ENCODE measurements around the gene RNGTT. TPM values are rescaled to one million over a fixed set of nuclear protein-coding genes. Genes with fewer than 3 reads are reported as not detected.
"Not testable (repeated sequence)": the region's sequence is repeated elsewhere in the genome, so short reads cannot be mapped to it uniquely, and the experiment has no call there.

Gene RNGTT
- total RNA-seq, 2 experiments from 2014 or later, result 20.4 to 23.5 TPM

DNA sequence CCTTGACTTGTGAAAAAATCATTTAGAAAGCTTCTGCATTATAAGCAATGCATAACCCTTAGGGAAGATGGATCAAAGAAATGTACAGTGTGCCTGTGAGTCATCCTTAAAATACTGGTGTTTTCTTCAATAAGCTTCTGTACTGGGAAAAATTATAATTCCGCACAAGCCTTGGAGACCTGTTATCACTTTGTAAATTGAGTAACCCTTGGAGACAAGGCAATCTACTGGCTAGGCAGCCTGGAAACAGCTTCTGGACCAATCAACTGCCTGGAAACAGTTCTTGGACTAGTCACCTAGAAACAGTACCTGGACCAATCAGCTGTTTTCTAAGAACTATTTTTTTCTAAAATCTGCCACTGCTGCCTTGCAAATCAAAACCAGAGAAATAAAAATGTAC is 25.8 kb upstream of the RNGTT start:
- POLR2A ChIA-PET, result interaction anchor here (0.6 to 1.3 kb wide), 2 partner anchors 90 to 91 kb away, joined by 3 to 4 read pairs; partner anchors contain the start of gene PNRC1
- CTCF ChIA-PET, result no interaction called here
- H3K4me1 Mint-ChIP-seq (ENCODE audit: low read depth), result no peaks in the 10 kb centered on the region
- no peaks in the 10 kb centered on the region for H3K36me3 Mint-ChIP-seq (ENCODE audit: low read depth)
- DNase-seq, result no peak
- no peak for ATAC-seq
- no peak overlapping the region for H3K4me3 Mint-ChIP-seq
- H3K27me3 Mint-ChIP-seq (ENCODE audit: low read depth), result no peaks in the 10 kb centered on the region
- H3K27ac Mint-ChIP-seq, result no peak overlapping the region
- H3K9me3 Mint-ChIP-seq (ENCODE audit: insufficient read depth), result no peaks in the 10 kb centered on the region

DNA sequence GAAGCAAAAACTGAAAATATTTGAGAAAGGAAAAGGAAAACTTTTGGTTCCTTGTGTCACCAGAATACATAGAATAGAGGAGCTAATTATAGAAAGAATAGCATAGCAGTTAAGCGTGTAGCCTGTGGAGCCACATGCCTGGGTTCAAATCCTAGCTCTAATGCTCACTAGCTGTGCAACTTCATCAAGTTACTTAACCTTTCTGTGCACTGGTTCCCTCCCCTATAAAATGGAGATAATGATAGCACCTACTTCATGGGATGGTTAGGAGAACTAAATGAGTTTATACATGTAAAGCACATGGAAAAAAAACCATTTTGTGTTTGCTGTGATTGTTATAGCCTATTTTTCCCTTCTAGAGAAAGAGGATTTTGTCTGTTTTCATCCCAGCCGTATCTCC is 24.5 kb upstream of the RNGTT start:
- Mint-ChIP-seq H3K9me3 (ENCODE audit: insufficient read depth) (no peaks in the 10 kb centered on the region), H3K36me3 (ENCODE audit: low read depth) (no peaks in the 10 kb centered on the region), H3K4me3 (no peak overlapping the region), H3K27ac (no peak overlapping the region), H3K27me3 (ENCODE audit: low read depth) (no peaks in the 10 kb centered on the region), H3K4me1 (ENCODE audit: low read depth) (no peaks in the 10 kb centered on the region)
- ChIA-PET CTCF (interaction anchor here (1.3 kb wide), 1 partner anchor 92 kb away, joined by 5 read pairs; no protein-coding TSS in a partner anchor), POLR2A (interaction anchor here (1.3 kb wide), 1 partner anchor 93 kb away, joined by 5 read pairs; the partner anchor contains the start of gene PNRC1)
- DNase-seq (no peak), ATAC-seq (no peak)

DNA sequence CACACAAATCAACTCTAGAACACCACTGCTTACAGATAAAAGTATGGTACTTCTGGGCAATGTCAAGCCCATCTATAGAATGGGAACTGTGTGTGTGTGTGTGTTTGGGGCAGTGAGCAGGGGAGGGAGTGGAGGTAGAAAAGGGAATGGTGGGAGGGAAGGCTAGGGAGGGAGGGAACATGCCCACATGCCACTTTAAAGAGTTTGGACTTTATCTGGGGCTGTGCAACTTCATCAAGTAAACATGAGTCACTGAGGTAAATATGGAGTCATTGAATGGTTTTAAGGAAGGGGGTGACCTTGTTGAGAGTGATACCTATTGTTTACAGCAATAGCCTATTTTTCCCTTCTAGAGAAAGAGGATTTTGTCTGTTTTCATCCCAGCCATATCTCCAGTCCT is 22.5 kb upstream of the RNGTT start:
- H3K4me3 Mint-ChIP-seq, result no peak overlapping the region
- ChIA-PET CTCF (no interaction called here), POLR2A (no interaction called here)
- DNase-seq (no peak), ATAC-seq (no peak)
- no peaks in the 10 kb centered on the region for H3K9me3 Mint-ChIP-seq (ENCODE audit: insufficient read depth)
- peaks cover 3% of the 10 kb centered on the region for H3K27me3 Mint-ChIP-seq (ENCODE audit: low read depth)
- no peaks in the 10 kb centered on the region for H3K36me3 Mint-ChIP-seq (ENCODE audit: low read depth)
- no peak overlapping the region for H3K27ac Mint-ChIP-seq
- peaks cover 2% of the 10 kb centered on the region for H3K4me1 Mint-ChIP-seq (ENCODE audit: low read depth)

DNA sequence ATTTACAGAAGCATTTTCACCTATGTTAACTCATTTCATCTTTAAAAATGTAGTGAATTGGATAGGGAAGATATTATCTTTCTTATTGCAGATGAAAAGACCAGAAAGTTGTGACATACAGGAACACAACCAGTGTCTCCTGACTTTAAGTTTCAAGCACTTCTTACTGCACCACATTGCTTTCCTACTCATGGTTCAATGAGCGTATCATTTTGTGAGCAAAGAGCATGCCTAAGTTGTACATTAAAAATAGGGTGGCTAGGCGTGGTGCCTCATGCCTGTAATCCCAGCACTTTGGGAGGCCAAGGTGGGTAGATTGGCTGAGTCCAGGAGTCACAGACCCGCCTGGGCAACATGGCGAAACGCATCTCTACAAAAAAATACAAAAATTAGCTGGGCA is 21.2 kb upstream of the RNGTT start:
- Mint-ChIP-seq H3K4me1 (ENCODE audit: low read depth) (peaks cover 2% of the 10 kb centered on the region), H3K27me3 (ENCODE audit: low read depth) (peaks cover 8% of the 10 kb centered on the region), H3K27ac (no peak overlapping the region), H3K9me3 (ENCODE audit: insufficient read depth) (no peaks in the 10 kb centered on the region), H3K4me3 (no peak overlapping the region), H3K36me3 (ENCODE audit: low read depth) (no peaks in the 10 kb centered on the region)
- CTCF ChIA-PET, result interaction anchor here (0.9 to 3.4 kb wide), 11 partner anchors 8 to 391 kb away, joined by 3 to 53 read pairs (median 5); partner anchors contain the start of genes PM20D2, PNRC1 and RNGTT
- no peak for ATAC-seq
- DNase-seq, result no peak
- POLR2A ChIA-PET, result interaction anchor here (0.7 to 2.7 kb wide), 2 partner anchors 95 to 204 kb away, joined by 3 to 27 read pairs; partner anchors contain the start of gene PNRC1

DNA sequence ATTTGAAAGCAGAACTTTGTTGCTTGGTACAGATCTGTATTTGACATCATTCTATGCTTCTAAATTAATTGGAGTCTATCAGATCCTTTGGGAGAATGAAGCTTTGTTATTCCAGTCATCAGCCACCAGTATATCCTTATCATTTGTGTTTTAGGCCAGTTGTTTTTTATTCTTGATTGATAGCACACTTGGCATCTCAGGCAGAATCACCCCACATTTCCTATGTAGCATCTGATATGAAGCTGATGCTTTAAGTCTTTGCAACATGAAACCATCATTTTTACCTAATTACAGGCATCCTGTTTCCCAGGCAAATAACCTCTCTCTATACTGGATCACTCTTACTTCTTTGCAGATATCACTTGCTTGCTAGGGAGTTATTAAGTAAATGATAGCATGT is 20.7 kb upstream of the RNGTT start:
- peaks cover 9% of the 10 kb centered on the region for H3K27me3 Mint-ChIP-seq (ENCODE audit: low read depth)
- H3K27ac Mint-ChIP-seq, result no peak overlapping the region
- ATAC-seq (no peak), DNase-seq (no peak)
- no peak overlapping the region for H3K4me3 Mint-ChIP-seq
- peaks cover 2% of the 10 kb centered on the region for H3K4me1 Mint-ChIP-seq (ENCODE audit: low read depth)
- no peaks in the 10 kb centered on the region for H3K9me3 Mint-ChIP-seq (ENCODE audit: insufficient read depth)
- CTCF ChIA-PET, result interaction anchor here (0.8 to 3.4 kb wide), 19 partner anchors 9 to 655 kb away, joined by 3 to 53 read pairs (median 10); partner anchors contain the start of genes PM20D2, PNRC1 and RNGTT
- no peaks in the 10 kb centered on the region for H3K36me3 Mint-ChIP-seq (ENCODE audit: low read depth)
- POLR2A ChIA-PET, result interaction anchor here (2.7 kb wide), 1 partner anchor 96 kb away, joined by 27 read pairs; the partner anchor contains the start of gene PNRC1

DNA sequence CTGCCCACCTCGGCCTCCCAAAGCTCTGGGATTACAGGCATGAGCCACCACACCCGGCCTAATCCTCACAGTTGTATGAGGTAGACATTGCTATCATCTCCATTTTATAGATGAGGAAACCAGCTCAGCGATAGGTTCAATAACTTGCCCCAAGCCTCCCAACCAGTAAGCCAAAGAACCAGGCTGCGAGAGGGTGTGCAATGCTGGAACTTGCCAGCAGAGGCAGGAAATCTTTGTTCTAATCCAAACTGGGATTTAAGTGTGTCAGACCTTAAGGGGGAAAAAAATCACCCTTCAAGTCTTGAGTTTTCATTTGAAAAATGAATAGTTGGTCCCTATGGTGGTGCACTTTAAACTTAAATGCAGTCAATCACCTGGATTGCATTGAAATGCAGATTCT is 20.1 kb upstream of the RNGTT start:
- CTCF ChIA-PET, result interaction anchor here (0.8 to 3.4 kb wide), 37 partner anchors 8 to 656 kb away, joined by 3 to 53 read pairs (median 5); partner anchors contain the start of genes PM20D2, PNRC1, RNGTT and SRSF12
- Mint-ChIP-seq H3K4me3 (no peak overlapping the region), H3K36me3 (ENCODE audit: low read depth) (no peaks in the 10 kb centered on the region), H3K27ac (no peak overlapping the region), H3K4me1 (ENCODE audit: low read depth) (peaks cover 2% of the 10 kb centered on the region), H3K9me3 (ENCODE audit: insufficient read depth) (no peaks in the 10 kb centered on the region), H3K27me3 (ENCODE audit: low read depth) (peaks cover 9% of the 10 kb centered on the region)
- POLR2A ChIA-PET, result interaction anchor here (2.7 kb wide), 1 partner anchor 96 kb away, joined by 27 read pairs; the partner anchor contains the start of gene PNRC1
- no peak for ATAC-seq
- DNase-seq, result peak; percentile 32

DNA sequence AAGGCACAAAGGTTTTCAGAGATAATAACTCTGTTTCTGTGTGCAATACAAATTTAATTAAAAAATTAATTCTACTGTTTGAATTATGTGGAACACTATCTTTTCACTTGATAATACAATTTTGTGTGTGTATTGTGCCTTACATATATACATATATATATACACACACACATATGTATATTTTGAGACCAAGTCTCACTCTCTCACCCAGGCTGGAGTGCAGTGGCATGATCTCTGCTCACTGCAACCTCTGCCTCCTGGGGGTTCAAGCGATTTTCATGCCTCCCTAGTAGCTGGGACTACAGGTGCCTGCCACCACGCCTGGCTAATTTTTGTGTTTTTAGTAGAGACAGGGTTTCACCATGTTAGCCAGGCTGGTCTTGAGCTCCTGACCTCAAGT is 19.7 kb upstream of the RNGTT start:
- H3K27ac Mint-ChIP-seq; H3K9me3 Mint-ChIP-seq (ENCODE audit: insufficient read depth); ATAC-seq; H3K4me1 Mint-ChIP-seq (ENCODE audit: low read depth); H3K36me3 Mint-ChIP-seq (ENCODE audit: low read depth); H3K27me3 Mint-ChIP-seq (ENCODE audit: low read depth); DNase-seq; H3K4me3 Mint-ChIP-seq: not testable (repeated sequence)
- POLR2A ChIA-PET, result interaction anchor here (2.7 kb wide), 1 partner anchor 97 kb away, joined by 27 read pairs; the partner anchor contains the start of gene PNRC1
- CTCF ChIA-PET, result interaction anchor here (0.8 to 3.4 kb wide), 47 partner anchors 8 to 626 kb away, joined by 3 to 53 read pairs (median 5); partner anchors contain the start of genes ANKRD6, PM20D2, PNRC1 and RNGTT

DNA sequence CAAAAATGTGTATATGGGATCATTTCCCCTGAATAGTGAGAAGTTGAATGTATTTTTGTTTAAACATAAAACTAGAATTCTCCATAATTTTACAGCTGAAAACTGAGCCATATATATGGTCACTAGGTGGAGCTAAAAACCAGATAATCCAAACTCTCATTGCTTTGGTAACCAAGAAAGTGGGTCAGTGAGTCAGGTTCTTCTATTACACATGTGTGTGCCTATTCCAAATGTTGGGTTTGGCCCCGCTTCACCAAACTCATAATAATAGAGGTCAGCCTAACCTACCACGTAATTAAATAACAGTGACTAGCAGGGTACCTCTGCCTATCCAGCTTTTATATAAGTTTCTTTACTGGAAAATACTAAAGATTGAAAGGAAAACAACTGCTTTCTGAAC is 19.3 kb upstream of the RNGTT start:
- Mint-ChIP-seq H3K4me3 (no peak overlapping the region), H3K27ac (no peak overlapping the region), H3K4me1 (ENCODE audit: low read depth) (peaks cover 2% of the 10 kb centered on the region), H3K27me3 (ENCODE audit: low read depth) (peaks cover 9% of the 10 kb centered on the region), H3K36me3 (ENCODE audit: low read depth) (no peaks in the 10 kb centered on the region), H3K9me3 (ENCODE audit: insufficient read depth) (no peaks in the 10 kb centered on the region)
- POLR2A ChIA-PET, result interaction anchor here (0.7 to 2.7 kb wide), 2 partner anchors 90 to 97 kb away, joined by 3 to 27 read pairs; partner anchors contain the start of gene PNRC1
- CTCF ChIA-PET, result interaction anchor here (0.8 to 3.4 kb wide), 51 partner anchors 9 to 627 kb away, joined by 3 to 53 read pairs (median 5); partner anchors contain the start of genes ANKRD6, PM20D2, PNRC1 and RNGTT
- ATAC-seq (peak; percentile 74), DNase-seq (no peak)

DNA sequence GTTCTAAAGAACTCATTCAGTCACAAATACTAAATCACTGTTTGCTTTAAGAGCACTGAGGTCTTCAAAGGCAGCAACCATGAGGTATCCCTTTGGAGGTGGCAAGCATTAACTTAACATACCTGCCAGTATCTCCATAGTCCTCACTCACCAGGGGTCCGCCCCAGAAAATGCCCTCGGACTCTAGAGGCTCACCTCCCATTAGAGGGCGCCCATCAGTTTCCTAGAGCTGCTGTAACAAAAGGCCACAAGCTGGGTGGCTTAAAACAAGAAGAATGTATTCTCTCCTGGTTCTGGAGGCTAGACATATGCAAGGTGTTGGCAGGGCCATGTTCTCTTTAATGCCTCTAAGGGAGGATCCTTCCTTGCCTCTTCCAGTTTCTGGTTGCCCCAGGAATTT is 12.0 kb upstream of the RNGTT start:
- ChIA-PET POLR2A (interaction anchor here (1.4 kb wide), 1 partner anchor 12 kb away, joined by 4 read pairs; the partner anchor contains the start of gene RNGTT), CTCF (no interaction called here)

DNA sequence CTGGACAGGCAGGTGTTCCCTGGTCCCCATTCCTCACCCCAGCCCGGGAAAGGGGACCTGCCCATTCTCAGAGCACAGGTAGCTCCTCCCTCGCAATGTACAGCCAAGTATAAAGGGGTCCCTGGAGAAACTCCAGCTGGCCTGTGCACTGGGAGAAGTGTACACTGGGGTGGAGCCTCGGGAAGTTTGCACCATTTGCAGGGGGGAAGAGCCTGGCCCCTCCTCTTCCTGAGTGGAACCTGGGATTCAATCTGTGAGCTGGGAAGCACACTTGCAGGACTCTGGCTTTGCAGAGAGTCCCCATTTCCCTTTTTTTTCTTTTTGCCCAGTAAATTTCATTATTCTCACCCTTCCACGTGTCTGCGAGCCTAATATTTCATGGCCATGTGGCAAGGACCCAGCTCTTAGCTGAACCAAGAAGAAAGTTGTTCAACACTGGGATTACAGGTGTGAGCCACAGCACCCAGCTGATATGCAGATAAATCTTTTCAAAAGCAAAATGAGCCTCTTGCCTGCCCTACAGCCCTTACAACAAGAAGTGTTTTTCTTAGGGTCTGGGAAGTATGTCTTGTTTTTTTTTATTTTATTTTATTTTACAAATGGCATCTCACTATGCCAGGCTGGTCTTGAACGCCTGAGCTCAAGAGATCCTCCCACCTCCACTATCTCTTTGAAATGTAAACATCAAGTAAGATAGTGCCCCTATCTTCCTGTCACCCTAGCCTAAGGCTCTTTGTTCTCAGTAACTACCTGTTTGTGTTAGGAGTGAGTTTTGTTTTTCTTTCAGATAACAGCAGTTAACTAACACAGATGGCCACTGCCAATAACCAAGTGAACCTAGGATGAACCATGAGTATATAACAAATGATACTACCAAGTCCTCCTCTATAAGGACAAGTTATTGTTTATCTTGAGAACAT is 9.3 kb upstream of the RNGTT start:
- no peak overlapping the region for H3K4me3 Mint-ChIP-seq
- ChIA-PET CTCF (interaction anchor here (0.8 to 2.1 kb wide), 2 partner anchors 10 kb away, joined by 4 to 9 read pairs; no protein-coding TSS in a partner anchor), POLR2A (interaction anchor here (0.9 kb wide), 1 partner anchor 9 kb away, joined by 3 read pairs; the partner anchor contains the start of gene RNGTT)
- ATAC-seq (no peak), DNase-seq (no peak)
- H3K36me3 Mint-ChIP-seq (ENCODE audit: low read depth), result no peaks in the 10 kb centered on the region
- H3K9me3 Mint-ChIP-seq (ENCODE audit: insufficient read depth), result no peaks in the 10 kb centered on the region
- no peaks in the 10 kb centered on the region for H3K27me3 Mint-ChIP-seq (ENCODE audit: low read depth)
- H3K4me1 Mint-ChIP-seq (ENCODE audit: low read depth), result no peaks in the 10 kb centered on the region
- no peak overlapping the region for H3K27ac Mint-ChIP-seq

More for the DNA sequence above, 12.0 kb upstream of the RNGTT start:
- H3K9me3 Mint-ChIP-seq (ENCODE audit: insufficient read depth), result no peaks in the 10 kb centered on the region
- H3K4me3 Mint-ChIP-seq, result no peak overlapping the region
- no peak for DNase-seq
- no peak for ATAC-seq
- H3K36me3 Mint-ChIP-seq (ENCODE audit: low read depth), result no peaks in the 10 kb centered on the region
- no peaks in the 10 kb centered on the region for H3K4me1 Mint-ChIP-seq (ENCODE audit: low read depth)
- peaks cover 5% of the 10 kb centered on the region for H3K27me3 Mint-ChIP-seq (ENCODE audit: low read depth)
- H3K27ac Mint-ChIP-seq, result no peak overlapping the region

DNA sequence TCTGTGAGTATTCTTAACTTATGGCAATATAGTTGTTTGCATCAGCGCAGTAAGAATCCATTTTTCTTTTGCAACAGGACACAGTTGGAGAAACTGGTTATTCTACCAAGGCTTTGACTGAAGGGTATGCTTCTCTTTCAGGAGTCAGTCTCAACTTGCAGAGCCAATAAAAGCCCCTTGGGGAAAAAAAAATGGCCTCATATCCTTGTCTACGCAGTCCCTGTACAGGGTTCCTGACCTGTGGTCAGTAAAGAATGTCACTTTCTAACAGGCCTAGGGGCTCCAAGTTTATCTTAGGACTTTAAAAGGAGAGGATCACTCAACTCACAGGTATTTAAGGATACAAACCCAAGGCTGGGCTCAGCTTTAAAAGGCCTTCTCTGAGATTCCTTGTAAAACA is 6.9 kb upstream of the RNGTT start:
- ATAC-seq (no peak), DNase-seq (no peak)
- peaks cover 3% of the 10 kb centered on the region for H3K9me3 Mint-ChIP-seq (ENCODE audit: insufficient read depth)
- no peaks in the 10 kb centered on the region for H3K27me3 Mint-ChIP-seq (ENCODE audit: low read depth)
- H3K27ac Mint-ChIP-seq, result no peak overlapping the region
- H3K4me1 Mint-ChIP-seq (ENCODE audit: low read depth), result peaks cover 1% of the 10 kb centered on the region
- H3K36me3 Mint-ChIP-seq (ENCODE audit: low read depth), result no peaks in the 10 kb centered on the region
- no peak overlapping the region for H3K4me3 Mint-ChIP-seq
- POLR2A ChIA-PET, result no interaction called here
- CTCF ChIA-PET, result no interaction called here
